HepG2 (cell line): ENCODE measurements around the gene KIF6. TPM values are rescaled to one million over a fixed set of nuclear protein-coding genes. Genes with fewer than 3 reads are reported as not detected.
"Not testable (repeated sequence)": the region's sequence is repeated elsewhere in the genome, so short reads cannot be mapped to it uniquely, and the experiment has no call there.

Experiments
- ATAC-seq: fragments of 200-7000 bp; cut with Tn5 transposase; 3 replicates; pipeline ENCODE4 v1.9.1; 2020; ENCODE audit warnings: mild to moderate bottlenecking, moderate library complexity
- BruUV-seq: library from RNA; stranded (reverse); fragments of 400-500 nt; replicated peaks from 2 replicates; lab custom pipeline; 2021; lab: Mats Ljungman, UMichigan
- CTCF ChIA-PET: fragments of 300-600 bp; formaldehyde crosslinking; extraction: SDS; loops from one replicate; lab custom pipeline; 2021; ENCODE audit warnings: low total read pairs, inconsistent platforms, low intra/inter-chr PET ratio; lab: Yijun Ruan, JAX
- POLR2A ChIA-PET: fragments of 350-600 bp; sonication (Branson Sonifier 250); formaldehyde crosslinking; loops from one replicate; lab custom pipeline; 2020; ENCODE audit warnings: antibody characterized with exemption, inconsistent platforms; lab: Yijun Ruan, JAX
- DNase-seq: peaks from one replicate; pipeline ENCODE4 v3.0.0-alpha.2; 2015; ENCODE audit warnings: low spot score
- FAIRE-seq: peaks from 3 replicates; lab custom pipeline; 2011; peaks lifted over from hg19 to GRCh38; lab: Jason Lieb, UNC
- H2AFZ ChIP-seq: one replicate; pipeline ENCODE4 v1.6.1; 2011; ENCODE audit warnings: low read length, inconsistent platforms
- H3K27ac ChIP-seq: fragments of 300-600 bp; 3 replicates; pipeline ENCODE4 v1.8.0; 2011; ENCODE audit warnings: mixed run types, mild to moderate bottlenecking, mixed read lengths, low read length, inconsistent platforms; ENCODE audit not compliant: insufficient read depth; ENCODE audit errors: extremely low read length
- H3K27me3 ChIP-seq, 2 experiments: fragments of 200-600 bp in 1 of 2; 2 replicates in 1 of 2; 3 replicates in 1 of 2; pipeline versions ENCODE4 v1.6.0 to v1.8.0; 2011; ENCODE audit warnings: low read length in 2 of 2, mild to moderate bottlenecking in 2 of 2, moderate library complexity in 2 of 2, inconsistent platforms in 1 of 2; ENCODE audit not compliant: insufficient read depth in 2 of 2, control insufficient read depth in 1 of 2
- H3K36me3 ChIP-seq, 2 experiments: fragments of 200-600 bp in 1 of 2; replicated peaks in 1 of 2; 2 replicates in 1 of 2; 3 replicates in 1 of 2; pipeline versions ENCODE4 v1.5.1 to v1.8.0; 2011; ENCODE audit warnings: low read length in 2 of 2, inconsistent platforms in 1 of 2; ENCODE audit not compliant: insufficient read depth in 2 of 2, control insufficient read depth in 1 of 2
- H3K4me1 ChIP-seq: 2 replicates; pipeline ENCODE4 v1.5.1; 2012; ENCODE audit warnings: low read length, inconsistent platforms; ENCODE audit not compliant: insufficient read depth
- H3K4me2 ChIP-seq: 2 replicates; pipeline ENCODE4 v1.6.0; 2011; ENCODE audit warnings: low read depth, low read length, inconsistent platforms
- H3K4me3 ChIP-seq, 3 experiments: fragments of 200-600 bp in 1 of 3; sonication (generic), shearing (Covaris generic) in 1 of 3; replicated peaks in 1 of 3; 2 replicates each; pipeline ENCODE4 v1.5.1; 2011 to 2016; ENCODE audit warnings: low read length in 3 of 3, inconsistent platforms in 2 of 3, low read depth in 2 of 3, mild to moderate bottlenecking in 2 of 3, control low read depth in 1 of 3, mixed read lengths in 1 of 3; ENCODE audit not compliant: insufficient read depth in 1 of 3
- H3K79me2 ChIP-seq: one replicate; pipeline ENCODE4 v1.6.1; 2011; ENCODE audit warnings: low read length, inconsistent platforms; ENCODE audit not compliant: insufficient read depth
- H3K9ac ChIP-seq: 2 replicates; pipeline ENCODE4 v1.6.0; 2011; ENCODE audit warnings: mild to moderate bottlenecking, low read depth, low read length, inconsistent platforms; ENCODE audit not compliant: insufficient read depth
- H3K9me3 ChIP-seq: 2 replicates; pipeline ENCODE4 v1.5.1; 2012; ENCODE audit warnings: mild to moderate bottlenecking, low read length
- H4K20me1 ChIP-seq: 2 replicates; pipeline ENCODE4 v1.6.0; 2011; ENCODE audit warnings: inconsistent platforms, mild to moderate bottlenecking, low read length, moderate library complexity; ENCODE audit not compliant: insufficient read depth
- CREB1 ChIP-seq, 2 experiments: fragments of 450-650 bp in 1 of 2; IDR thresholded peaks; 2 replicates each; pipeline ENCODE4 v1.6.1; 2016 to 2017; ENCODE audit warnings: control low read depth in 1 of 2, mild to moderate bottlenecking in 1 of 2, missing compliant biosample characterization in 1 of 2, missing genetic modification characterization in 1 of 2
- NFKBIZ ChIP-seq: IDR thresholded peaks from 2 replicates; pipeline ENCODE4 v1.6.1; 2018; ENCODE audit warnings: missing genetic modification reagents, missing compliant biosample characterization
- ZBTB25 ChIP-seq: IDR thresholded peaks from 2 replicates; pipeline ENCODE4 v1.6.1; 2018; ENCODE audit warnings: missing genetic modification reagents
- WGBS: methylation state at CpG from one replicate; pipeline ENCODE4 v1.1.6; 2017; ENCODE audit warnings: low lambda C conversion rate; 5-methylcytosine and 5-hydroxymethylcytosine counted together
- in situ Hi-C: cut with HindIII; loops from 2 replicates; pipeline ENCODE4 v1.10.0; 2017; ENCODE audit warnings: low pct_unique_long_range_greater_than_20kb; ENCODE audit not compliant: extremely low pct_ligation_motif_present
- intact Hi-C: fragments of 100-400 bp; cut with micrococcal nuclease; formaldehyde crosslinking; loops from one replicate; pipeline ENCODE4 v1.10.0; 2022; ENCODE audit not compliant: unreplicated experiment
- polyA plus RNA-seq, 8 experiments: library from polyadenylated mRNA; depleted of rRNA in 3 of 8; stranded (reverse) in 7 of 8; unstranded in 1 of 8; fragments of >200 nt; fragmentation: Illumina TruSeq in 4 of 8; extraction: Trizol in 4 of 8; gene quantifications; 2 replicates each; pipeline versions ENCODE4 v1.2.1 to v1.2.3, GENCODE V29; 2011 to 2016; ENCODE audit warnings: low read depth in 4 of 8, missing spikeins in 1 of 8, mixed read lengths in 1 of 8; ENCODE audit not compliant: insufficient read depth in 1 of 8
- total RNA-seq, 5 experiments: library from RNA; depleted of rRNA; stranded (reverse); fragments of >200 nt; fragmentation: Illumina TruSeq; extraction: Trizol; gene quantifications; 2 replicates each; pipeline ENCODE4 v1.2.3, GENCODE V29; 2016; ENCODE audit warnings: low read depth in 1 of 5

KIF6 gene
- total and polyA plus RNA-seq, 2 of the 13 experiments (the other 11 are each of a cell fraction or from before 2014, with no cell fraction given): 0.04 to 0.27 TPM

GRCh38 chr6:39681674-39682121 is 43.5 kb downstream of the KIF6 start (continued):
- TF ChIP-seq ZBTB25 (CRISPR knock-in tag): no peak
- TF ChIP-seq CREB1 (IDR thresholded peaks at IDR 0.05): no peak
- no peak for TF ChIP-seq CREB1 (CRISPR knock-in tag; IDR thresholded peaks at IDR 0.05)

- Histone ChIP-seq H3K36me3 (no peaks in the 10 kb centered on the region), H3K4me2 (no peak overlapping the region), H3K79me2 (no peaks in the 10 kb centered on the region), H3K4me1 (no peaks in the 10 kb centered on the region), H3K9ac (no peak overlapping the region)
- ChIA-PET CTCF (no interaction called here), POLR2A (no interaction called here)
- intact Hi-C loops: no loop called here
- in situ Hi-C loops: no loop called here
- no TSS peak for BruUV-seq
- 52% methylated on average over 2 of the region's 2 CpGs for WGBS
- FAIRE-seq (no peak), DNase-seq (no peak)
- no peak for TF ChIP-seq NFKBIZ (CRISPR knock-in tag)
- TF ChIP-seq, all 625 proteins: peak for 0
- no peak overlapping the region for H3K4me3 ChIP-seq
- no peaks in the 10 kb centered on the region for H4K20me1 ChIP-seq
- no peaks in the 10 kb centered on the region for H3K9me3 ChIP-seq
- H2AFZ ChIP-seq: no peak overlapping the region
- no peak overlapping the region for H3K27ac ChIP-seq
- ATAC-seq: no peak
- H3K27me3 ChIP-seq: no peaks in the 10 kb centered on the region
These were observed 46.3 kb downstream of the KIF6 start for GRCh38 chr6:39678914-39679313.

GRCh38 chr6:39677318-39677717 is 47.9 kb downstream of the KIF6 start:
- H3K27ac ChIP-seq, CTCF ChIA-PET, H3K4me2 ChIP-seq, DNase-seq, H3K9ac ChIP-seq, H3K27me3 ChIP-seq, H3K79me2 ChIP-seq, H3K36me3 ChIP-seq, in situ Hi-C loops, FAIRE-seq, H3K9me3 ChIP-seq, H2AFZ ChIP-seq, H3K4me3 ChIP-seq, ATAC-seq, H3K4me1 ChIP-seq, POLR2A ChIA-PET, H4K20me1 ChIP-seq, intact Hi-C loops, BruUV-seq: not testable (repeated sequence)
- WGBS: 32% methylated on average over 3 of the region's 3 CpGs
